NCI-H1092 (cell line): ENCODE results near the gene SLC22A15.

Experiments used
- DNase-seq: peaks from one replicate; lab custom pipeline; 2025; lab: John Stamatoyannopoulos, UW

The SLC22A15 gene

DNA sequence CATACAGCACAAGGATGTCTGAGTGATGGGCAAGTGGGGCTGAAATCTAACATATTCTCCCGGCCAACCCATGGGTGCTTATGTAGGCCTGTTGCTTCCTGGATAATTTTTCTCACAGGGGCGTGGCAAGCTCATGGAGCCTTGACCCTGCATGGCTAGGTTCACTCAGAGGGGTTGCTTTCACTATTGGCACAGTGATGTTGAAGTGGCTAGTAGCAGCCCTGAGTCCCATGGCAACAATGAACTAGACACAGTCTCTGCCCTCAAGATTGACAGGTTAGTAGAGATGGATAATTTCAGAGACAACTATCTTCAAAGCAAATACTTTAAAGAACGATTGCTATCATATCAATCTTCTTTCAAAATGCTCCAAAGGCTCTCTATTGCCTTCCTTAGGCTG, 128.4 kb downstream of the SLC22A15 start:
- DNase-seq, result no peak

DNA sequence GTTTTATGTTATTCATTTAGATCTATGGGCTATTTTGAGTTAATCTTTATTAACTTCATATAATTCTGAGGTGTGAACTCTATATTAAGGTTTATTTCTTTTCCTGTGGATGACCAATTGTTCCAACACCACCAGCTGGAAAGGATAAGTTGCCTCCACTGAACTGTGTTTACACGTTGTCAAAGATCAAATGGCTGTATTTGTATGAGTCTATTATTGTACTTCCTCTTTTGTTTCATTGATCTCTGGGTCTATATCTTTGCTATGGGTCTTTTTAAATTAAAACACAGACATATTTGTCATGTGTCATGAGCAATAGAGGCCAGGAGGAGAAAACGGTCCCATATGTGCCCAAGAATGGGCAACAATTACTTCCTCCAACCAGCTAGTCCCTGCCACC, 129.7 kb downstream of the SLC22A15 start:
- DNase-seq, result no peak

DNA sequence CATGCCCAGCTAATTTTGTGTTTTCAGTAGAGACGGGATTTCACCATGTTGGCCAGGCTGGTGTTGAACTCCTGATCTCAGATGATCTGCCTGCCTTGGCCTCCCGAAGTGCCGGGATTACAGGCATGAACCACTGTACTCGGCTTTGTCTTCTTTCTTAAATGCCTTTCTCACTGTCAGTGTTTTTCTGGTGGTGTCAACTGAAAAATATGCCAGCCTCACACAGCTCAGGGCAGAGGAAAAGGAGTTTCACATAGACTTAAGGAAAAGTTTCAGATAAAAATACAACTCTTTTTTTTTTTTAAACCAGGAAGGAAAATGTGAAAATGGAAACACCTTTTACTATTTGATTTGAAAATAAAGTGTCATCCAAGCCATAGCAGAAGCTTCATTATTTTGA, 130.3 kb downstream of the SLC22A15 start:
- DNase-seq, result no peak

DNA sequence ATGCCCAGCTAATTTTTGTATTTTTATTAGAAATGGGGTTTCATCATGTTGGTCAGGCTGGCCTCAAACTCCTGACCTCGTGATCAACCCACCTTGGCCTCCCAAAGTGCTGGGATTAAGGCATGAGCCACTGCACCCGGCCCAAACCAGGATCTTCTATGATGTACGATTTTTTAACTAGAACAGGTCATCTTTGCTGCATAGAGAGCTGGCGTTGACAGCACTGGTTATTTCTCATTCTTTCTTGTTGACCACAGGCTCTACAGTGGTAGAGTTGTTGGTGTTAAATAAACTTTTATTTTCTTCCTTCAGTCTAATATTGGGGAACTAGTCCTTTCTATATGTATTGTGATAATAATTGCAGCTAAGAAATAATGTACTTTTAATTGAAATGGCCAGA, 131.1 kb downstream of the SLC22A15 start:
- DNase-seq, result no peak

DNA sequence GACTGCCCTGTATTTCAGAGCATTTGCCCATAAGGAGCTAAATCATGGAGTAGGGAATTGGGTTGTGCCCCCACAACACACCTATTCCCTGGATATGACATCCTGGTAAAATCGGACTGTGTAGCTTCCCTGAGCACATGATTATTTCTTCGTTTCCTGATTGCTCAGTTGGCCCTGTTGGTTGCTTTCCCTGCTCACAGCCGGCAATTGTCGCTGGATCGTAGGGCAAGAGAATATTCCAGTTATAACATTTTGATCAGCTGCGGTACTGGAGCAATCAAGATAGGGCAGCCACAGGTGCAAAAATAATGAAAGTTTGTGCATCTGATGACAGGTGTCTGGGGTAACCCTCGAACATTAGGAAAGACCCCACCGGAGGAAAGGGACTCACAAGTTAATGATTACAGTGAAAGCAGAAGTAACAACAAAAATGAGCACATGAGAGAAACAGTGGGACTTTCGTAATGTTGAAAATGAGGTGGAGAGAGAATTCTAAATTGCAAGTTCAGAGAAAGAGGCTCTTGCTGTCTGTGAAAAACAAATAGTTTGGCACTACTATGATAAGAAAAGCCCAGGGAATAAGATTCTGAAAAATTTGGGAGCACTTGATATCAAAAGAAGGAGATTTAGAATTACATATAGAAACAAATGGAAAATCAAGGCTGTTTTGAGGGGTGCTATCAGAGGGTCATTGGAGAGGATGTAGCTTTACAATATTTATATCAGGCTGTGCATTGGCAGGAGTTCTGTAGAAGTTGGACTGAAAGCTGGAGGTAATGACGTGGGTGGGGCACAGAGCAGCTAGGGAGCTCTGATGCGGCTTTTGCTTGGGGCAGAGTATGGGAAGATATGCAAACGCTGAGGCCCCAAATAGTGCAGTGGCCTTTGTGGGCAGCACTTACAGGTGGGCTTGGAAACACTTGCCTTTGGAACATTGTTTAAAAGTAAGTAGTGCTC, 134.5 kb downstream of the SLC22A15 start, which contains the start of gene MAB21L3:
Gene MAB21L3, plus strand, starts transcription at position 833 of the 957 bp plus-strand sequence. CDS start 1,217 bp downstream, outside the sequence.
- no peak for DNase-seq

DNA sequence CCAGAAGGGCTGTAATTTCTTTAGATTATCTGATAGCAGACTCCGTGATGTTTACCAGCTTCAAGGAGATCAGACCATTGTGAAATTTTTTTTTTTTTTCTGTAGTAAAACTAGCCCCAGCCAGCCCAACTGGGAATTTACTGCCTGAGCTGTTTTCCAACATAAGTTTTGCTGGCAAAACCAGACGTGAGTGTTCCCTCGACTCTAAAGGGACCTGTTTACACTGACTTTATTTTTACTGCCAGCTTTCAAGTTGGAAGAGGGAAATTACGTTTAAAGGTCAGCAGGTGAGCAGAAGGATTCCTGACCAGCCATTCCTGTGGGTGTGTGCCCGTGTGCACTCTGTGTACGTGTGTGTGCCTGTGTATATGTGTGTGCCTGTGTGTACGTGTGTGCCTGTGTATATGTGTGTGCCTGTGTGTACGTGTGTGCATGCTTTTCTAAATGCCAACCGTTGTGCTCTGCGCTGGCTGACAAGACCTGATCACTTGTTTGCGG, 135.3 kb downstream of the SLC22A15 start:
- no peak for DNase-seq

DNA sequence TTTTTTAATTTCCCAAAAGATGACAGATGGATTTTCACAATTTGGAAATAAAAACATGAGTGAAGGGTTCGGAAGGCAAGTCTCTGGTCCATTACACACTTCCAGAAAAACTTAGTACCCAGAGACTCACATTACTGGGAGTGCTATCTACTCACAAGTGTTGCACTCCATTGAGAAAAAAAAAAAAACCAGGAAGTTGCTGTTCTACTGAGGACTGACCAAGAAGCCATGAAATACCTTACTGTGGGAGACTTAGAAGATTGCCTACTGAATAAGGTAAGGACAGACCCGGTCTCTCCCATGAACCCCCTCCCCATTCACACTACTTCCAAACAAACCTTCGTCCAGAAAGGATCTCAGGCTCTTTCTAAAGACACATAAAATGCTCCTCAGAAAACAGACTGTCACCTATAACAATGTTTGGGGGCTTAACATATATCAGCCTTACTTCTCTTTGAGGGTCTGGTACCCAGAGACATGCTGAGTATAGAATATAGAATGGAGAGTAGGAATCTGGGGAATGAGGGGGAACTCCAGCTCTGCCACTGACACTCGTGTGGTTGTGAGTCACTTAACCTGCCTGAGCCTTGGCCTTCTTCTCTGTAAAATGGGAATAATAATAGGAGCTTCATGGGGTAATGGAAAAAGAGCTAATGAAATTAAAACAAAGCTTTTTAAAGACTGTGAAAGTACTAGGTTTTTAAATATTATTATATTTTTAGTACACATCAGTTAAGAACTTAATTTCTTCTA, 136.3 kb downstream of the SLC22A15 start:
- no peak for DNase-seq

DNA sequence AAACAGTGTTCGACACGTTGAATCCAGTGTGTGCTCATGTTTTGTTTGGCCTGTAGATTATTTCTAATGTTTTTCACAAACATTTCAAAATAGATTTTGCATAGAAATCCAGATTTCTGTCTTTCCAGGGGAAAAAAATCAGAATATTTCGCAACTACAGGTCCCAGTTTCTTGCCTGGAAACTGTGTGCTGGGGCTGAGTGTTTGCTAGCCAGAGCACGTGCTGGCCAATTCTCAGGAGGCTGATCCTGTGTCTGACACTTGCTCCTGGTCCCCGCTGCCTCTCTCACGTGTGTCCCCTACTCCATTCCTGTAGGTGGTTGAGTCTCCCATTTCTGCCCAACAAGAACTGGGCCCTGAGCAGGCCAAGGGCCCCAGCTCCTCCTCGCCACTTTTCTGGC, 137.3 kb downstream of the SLC22A15 start:
- no peak for DNase-seq

DNA sequence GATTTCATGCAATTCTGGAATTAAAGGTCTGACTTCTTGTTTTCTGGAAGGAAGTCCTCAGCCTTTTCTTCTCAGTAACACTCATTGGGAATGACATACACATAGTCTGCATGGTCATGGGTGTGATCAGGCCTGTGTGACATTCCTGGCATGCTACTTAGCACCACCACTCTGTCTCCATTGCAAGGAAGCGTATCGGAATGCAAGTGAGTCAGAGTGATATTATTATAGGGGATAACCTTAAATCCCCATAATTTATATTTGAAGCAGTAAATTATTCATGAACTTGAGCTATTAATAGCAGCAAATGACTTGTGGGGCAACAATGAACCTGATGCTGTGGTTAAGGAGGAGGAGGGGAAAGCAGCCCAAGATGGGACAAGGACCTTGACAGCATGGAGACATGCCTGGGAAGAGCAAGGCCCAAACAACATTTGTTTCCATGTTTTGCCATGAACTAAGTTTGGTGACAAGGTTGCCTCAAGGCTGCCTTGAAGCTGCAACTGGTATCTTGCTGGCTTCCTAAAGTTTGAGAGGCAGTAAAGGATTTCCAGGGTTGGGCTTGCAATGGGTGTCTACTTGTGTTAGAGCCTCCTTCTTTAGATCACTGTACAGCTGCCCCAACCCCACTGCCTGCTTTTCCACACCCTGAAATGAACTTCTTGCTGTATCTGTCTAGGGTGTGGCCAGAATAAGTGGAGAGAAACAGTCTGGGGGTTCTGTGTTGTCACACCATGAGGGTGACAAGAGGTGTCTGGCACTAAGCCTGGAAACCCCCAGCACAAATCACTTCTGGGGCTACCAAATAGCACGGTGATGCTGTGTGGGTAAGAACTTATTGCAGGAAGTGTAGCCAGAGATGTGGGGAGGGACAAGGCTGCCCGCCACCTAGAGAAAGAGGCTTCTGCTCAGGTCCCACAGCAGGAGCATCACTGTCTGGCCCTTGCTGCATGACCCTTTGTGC, 139.4 kb downstream of the SLC22A15 start:
- no peak for DNase-seq

DNA sequence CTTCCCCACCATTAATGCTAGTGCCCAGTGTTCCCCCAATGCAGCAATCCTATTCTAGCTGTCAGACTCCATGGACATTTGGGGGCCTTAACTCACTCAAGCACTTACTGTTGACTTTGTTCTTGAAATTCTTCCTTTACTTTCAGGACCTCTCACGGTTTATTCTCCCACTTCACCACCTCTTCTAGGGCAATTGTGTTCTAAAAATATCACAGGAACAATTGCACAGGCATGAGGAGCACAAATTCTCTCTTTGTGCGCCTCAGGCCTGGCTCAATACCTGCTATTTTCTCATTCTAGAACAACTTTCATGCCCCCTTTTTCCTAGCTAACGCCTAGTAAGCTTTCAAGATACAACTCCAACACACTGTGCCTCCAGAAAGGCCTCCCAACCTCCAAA, 142.2 kb downstream of the SLC22A15 start:
- no peak for DNase-seq
